Gastrocnemius medialis (tissue), 4 donors: Measurements from ENCODE around the gene LRMDA. TPM values are rescaled to one million over a fixed set of nuclear protein-coding genes. Genes with fewer than 3 reads are reported as not detected.

ENCODE experiments used
- ATAC-seq, 2 donors: fragments of 150-250 bp; one replicate each; pipeline ENCODE4 v1.9.1; 2016
- DNase-seq, 2 donors: peaks; one replicate each; pipeline ENCODE4 v3.0.0-alpha.2; 2019
- H3K27ac ChIP-seq, 4 donors: fragments of 200-600 bp; sonication (generic); 1 replicate in 1 of 4; 2 replicates in 3 of 4; pipeline ENCODE4 v1.5.1; 2016 to 2018; ENCODE audit warnings: mild to moderate bottlenecking in 2 of 4, moderate library complexity in 1 of 4
- H3K27me3 ChIP-seq, 3 donors: fragments of 200-600 bp; sonication (generic) in 2 of 3; 1 replicate in 1 of 3; 2 replicates in 2 of 3; pipeline versions ENCODE4 v1.5.1 to v1.6.0; 2016 to 2019; ENCODE audit warnings: mild to moderate bottlenecking in 1 of 3, moderate library complexity in 1 of 3
- H3K36me3 ChIP-seq, 2 donors: fragments of 200-600 bp; sonication (generic) in 1 of 2; one replicate each; pipeline ENCODE4 v1.5.1; 2017 to 2018
- H3K4me1 ChIP-seq, 2 donors: fragments of 200-600 bp; sonication (generic) in 1 of 2; one replicate each; pipeline ENCODE4 v1.5.1; 2016 to 2017; ENCODE audit warnings: mild to moderate bottlenecking in 2 of 2
- H3K4me3 ChIP-seq, 4 donors: fragments of 200-600 bp; sonication (generic) in 3 of 4; 1 replicate in 1 of 4; 2 replicates in 3 of 4; pipeline ENCODE4 v1.5.1; 2016 to 2019; ENCODE audit warnings: mild to moderate bottlenecking in 2 of 4
- H3K9me3 ChIP-seq, 3 donors: fragments of 200-600 bp; sonication (generic) in 2 of 3; 1 replicate in 1 of 3; 2 replicates in 2 of 3; pipeline ENCODE4 v1.5.1; 2016 to 2019
- POLR2A ChIP-seq, 2 donors: fragments of 450-650 bp; IDR thresholded peaks; one replicate each; pipeline ENCODE4 v1.6.1; 2017; ENCODE audit warnings: antibody characterized with exemption in 2 of 2, mild to moderate bottlenecking in 2 of 2, moderate library complexity in 2 of 2
- in situ Hi-C, 4 donors: fragments of 200-750 bp; cut with MboI; loops; one replicate each; pipeline versions ENCODE4 v1.15.0 to v1.8.0; 2017; ENCODE audit warnings: low sequenced_read_pairs in 4 of 4
- intact Hi-C: fragments of 100-400 bp; cut with DNase I; formaldehyde crosslinking; loops from one replicate; pipeline ENCODE4 v1.15.1; 2023; ENCODE audit warnings: low total_unique reads
- total RNA-seq, 4 donors: library from RNA; depleted of rRNA; stranded (reverse); fragments of >200 nt; gene quantifications; one replicate each; pipeline versions ENCODE4 v1.1.0 to v1.2.3, GENCODE V29; 2016
- TF ChIP-seq, protein P1 (sequence below), 5 experiments: fragments of 450-650 bp in 3 of 5; fragments of 200-600 bp in 2 of 5; sonication (generic) in 2 of 5; IDR thresholded peaks in 4 of 5; conservative IDR thresholded peaks in 1 of 5; 1 replicate in 4 of 5; 2 replicates in 1 of 5; pipeline ENCODE4 v1.5.1; 2016 to 2019; ENCODE audit warnings: antibody characterized with exemption in 5 of 5, mild to moderate bottlenecking in 3 of 5, moderate library complexity in 3 of 5

Gene LRMDA
- total RNA-seq, 4 donors from 2014 or later, result 0.80 to 4.5 (median 1.4) TPM

DNA sequence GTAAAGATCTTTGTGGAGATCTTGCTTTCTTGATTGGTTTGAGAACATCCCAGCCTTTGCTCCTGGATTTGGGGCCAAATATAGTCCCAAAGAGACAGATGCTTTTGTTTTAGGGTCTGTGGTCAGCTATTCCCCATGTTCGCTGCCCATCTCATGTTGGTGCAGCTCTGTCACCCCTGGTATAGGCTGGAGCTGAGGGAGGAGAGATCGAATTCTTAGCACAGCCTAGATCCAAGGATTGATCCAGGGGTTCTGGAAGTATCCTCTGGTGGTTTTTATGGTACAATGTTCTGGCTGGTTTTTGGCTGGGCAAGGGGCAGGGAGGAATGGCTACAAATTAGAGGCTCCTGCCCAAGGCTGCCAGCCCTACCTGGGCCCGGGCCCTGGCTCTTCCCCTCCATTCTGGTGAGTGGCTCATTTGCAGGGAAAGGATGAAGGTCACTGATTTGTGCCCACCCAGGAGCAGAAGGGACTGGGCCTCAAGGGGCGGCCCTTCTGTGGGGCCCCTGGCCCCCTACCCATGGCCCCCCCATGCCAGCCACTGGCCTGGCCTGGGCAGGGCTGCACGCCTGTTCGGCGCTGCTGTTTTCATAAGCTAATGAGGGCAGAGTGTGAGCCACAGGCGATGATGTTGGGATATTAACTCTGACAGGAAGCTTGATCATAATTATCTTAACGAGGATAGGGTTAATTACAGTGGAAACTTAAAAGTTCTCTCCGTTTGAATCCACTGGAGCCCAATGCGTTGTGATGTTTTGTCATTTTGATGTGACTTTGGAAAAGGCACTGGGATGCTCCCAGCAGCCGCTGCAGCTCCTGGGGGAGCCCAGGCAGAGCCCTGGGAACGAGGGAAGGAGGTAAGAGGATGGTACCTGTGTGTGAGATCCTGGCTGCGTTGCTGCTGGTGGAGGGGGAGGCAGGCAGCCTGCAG lies 600.6 kb downstream of the LRMDA start:
- intact Hi-C loops (no loop called here), in situ Hi-C loops (loop anchor here (10.0 to 25.0 kb wide), 2 partner anchors 637 to 645 kb away; no protein-coding TSS in a partner anchor)
- no peaks in the 10 kb centered on the region for H3K36me3 ChIP-seq

DNA sequence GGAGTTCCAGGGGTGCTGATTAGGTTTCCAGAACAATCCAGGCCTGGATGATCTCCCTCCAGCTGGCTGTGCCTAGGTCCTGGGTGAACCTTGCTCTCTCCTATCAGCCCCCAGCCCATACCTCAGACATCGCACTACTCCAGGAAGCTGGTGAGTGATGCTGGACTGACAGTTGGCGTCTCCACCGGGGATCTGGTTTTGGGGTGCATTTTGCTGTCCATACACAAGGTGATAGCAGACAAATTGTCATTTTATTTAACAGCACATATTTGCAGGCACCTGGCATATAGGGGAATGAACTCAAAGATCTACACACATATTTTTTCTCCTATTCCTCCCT lies 601.2 kb downstream of the LRMDA start:
- H3K4me1 ChIP-seq, result peaks cover 6 to 20% of the 10 kb centered on the region in 2 donors
- in situ Hi-C loops, result loop anchor here (10.0 to 25.0 kb wide), 2 partner anchors 638 to 645 kb away; no protein-coding TSS in a partner anchor
- H3K27ac ChIP-seq, result no peak overlapping the region
- no peaks in the 10 kb centered on the region for H3K27me3 ChIP-seq
- no peak overlapping the region for H3K4me3 ChIP-seq
- no peaks in the 10 kb centered on the region for H3K9me3 ChIP-seq
- no peak for ATAC-seq
- no peak for DNase-seq
- TF ChIP-seq POLR2A (IDR thresholded peaks at IDR 0.05), result no peak
- TF ChIP-seq, protein P1, sequence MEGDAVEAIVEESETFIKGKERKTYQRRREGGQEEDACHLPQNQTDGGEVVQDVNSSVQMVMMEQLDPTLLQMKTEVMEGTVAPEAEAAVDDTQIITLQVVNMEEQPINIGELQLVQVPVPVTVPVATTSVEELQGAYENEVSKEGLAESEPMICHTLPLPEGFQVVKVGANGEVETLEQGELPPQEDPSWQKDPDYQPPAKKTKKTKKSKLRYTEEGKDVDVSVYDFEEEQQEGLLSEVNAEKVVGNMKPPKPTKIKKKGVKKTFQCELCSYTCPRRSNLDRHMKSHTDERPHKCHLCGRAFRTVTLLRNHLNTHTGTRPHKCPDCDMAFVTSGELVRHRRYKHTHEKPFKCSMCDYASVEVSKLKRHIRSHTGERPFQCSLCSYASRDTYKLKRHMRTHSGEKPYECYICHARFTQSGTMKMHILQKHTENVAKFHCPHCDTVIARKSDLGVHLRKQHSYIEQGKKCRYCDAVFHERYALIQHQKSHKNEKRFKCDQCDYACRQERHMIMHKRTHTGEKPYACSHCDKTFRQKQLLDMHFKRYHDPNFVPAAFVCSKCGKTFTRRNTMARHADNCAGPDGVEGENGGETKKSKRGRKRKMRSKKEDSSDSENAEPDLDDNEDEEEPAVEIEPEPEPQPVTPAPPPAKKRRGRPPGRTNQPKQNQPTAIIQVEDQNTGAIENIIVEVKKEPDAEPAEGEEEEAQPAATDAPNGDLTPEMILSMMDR (IDR thresholded peaks at IDR 0.05 in 4 of 5, conservative IDR thresholded peaks at IDR 0.05 in 1 of 5), result no peak
- intact Hi-C loops, result no loop called here
- no peaks in the 10 kb centered on the region for H3K36me3 ChIP-seq

More for the DNA sequence above, 600.6 kb downstream of the LRMDA start:
- Histone ChIP-seq H3K4me1 (peaks cover 6 to 20% of the 10 kb centered on the region in 2 donors), H3K27ac (no peak overlapping the region), H3K4me3 (no peak overlapping the region), H3K27me3 (no peaks in the 10 kb centered on the region), H3K9me3 (no peaks in the 10 kb centered on the region)
- ATAC-seq, result no peak
- no peak for TF ChIP-seq POLR2A (IDR thresholded peaks at IDR 0.05)
- TF ChIP-seq, protein P1 (IDR thresholded peaks at IDR 0.05 in 4 of 5, conservative IDR thresholded peaks at IDR 0.05 in 1 of 5), result no peak
- DNase-seq, result no peak

DNA sequence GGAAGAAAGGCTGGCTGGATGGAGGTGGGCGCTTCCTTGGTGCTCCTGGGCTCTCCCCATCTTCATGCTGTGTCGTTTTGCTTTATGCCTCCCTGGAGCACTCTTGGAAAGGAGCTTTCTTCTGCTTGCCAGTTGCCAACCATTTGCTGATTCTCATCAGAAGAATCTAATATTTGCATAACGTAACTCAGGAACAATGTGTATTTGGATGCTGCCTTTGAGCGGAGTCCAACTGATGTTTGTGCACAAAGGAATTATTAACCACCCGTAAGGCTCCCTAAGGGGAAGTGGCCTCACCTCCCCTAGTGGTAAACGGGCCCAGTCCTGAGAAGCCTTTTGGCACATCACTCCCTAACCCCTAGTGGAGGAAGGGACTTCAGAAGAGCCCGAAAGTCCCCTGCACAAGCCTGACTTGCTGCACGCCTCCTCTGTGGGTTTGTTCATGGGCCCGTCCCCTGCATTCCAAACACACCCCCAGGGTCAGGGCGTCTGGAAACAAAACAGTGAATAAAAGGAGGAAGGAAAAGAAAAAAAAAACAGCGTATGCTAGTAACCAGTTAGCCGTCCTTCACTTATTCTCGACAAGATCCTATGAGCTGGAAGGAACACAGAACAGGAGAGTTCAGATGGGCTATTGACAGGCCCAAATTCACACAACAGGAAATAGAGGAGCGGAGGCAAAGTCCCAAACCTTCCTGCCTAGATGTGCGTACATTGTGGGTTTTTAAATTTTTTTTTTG lies 602.2 kb downstream of the LRMDA start:
- Histone ChIP-seq H3K27ac (no peak overlapping the region), H3K36me3 (no peaks in the 10 kb centered on the region), H3K9me3 (no peaks in the 10 kb centered on the region), H3K4me3 (no peak overlapping the region), H3K27me3 (no peaks in the 10 kb centered on the region), H3K4me1 (peaks cover 6 to 20% of the 10 kb centered on the region in 2 donors)
- no peak for DNase-seq
- intact Hi-C loops (no loop called here), in situ Hi-C loops (loop anchor here (10.0 to 25.0 kb wide), 2 partner anchors 639 to 646 kb away; no protein-coding TSS in a partner anchor)
- ATAC-seq, result no peak
- TF ChIP-seq, protein P1 (IDR thresholded peaks at IDR 0.05 in 4 of 5, conservative IDR thresholded peaks at IDR 0.05 in 1 of 5), result no peak
- TF ChIP-seq POLR2A (IDR thresholded peaks at IDR 0.05), result no peak

DNA sequence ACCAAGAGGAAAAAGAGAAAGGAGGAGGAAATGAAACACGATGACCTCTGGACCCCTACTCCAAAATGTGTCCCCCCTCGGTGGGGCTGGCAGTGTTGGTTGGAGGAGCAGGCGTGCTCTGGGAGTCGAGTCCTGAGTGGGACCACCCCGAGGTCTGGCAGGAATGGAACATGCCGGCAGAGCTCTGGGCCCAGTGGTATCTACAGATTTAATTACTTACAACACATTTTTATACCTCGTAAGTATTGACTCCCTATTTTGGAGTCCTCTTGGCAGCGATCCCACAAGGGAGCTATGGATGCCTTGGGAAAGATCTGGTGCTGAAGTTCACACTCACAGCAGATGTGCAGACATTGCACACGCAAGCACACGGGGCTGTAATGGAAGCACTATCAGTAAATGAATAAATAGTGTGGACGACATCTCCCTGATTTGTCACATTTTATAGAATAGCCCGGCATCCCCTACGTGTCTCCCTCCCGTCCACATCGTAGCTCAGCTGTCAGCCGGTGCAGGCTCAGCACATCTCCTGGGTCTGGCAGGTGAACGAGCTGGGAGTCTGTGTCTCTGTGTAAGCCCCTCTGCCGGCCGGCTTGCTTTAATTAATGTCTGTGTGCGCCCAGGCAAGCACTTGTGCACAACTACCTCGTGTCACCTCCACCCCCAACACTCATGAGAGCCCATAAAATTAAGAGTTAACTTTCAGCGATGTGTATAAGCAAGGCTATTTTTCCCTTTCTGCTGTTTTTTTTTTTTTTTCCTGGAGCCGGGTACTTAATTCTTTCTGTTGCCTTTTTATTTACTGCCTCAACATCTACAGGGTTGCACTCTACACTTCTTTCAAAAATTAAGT lies 603.2 kb downstream of the LRMDA start:
- ATAC-seq (no peak), DNase-seq (no peak)
- intact Hi-C loops, result no loop called here
- no peaks in the 10 kb centered on the region for H3K36me3 ChIP-seq
- no peaks in the 10 kb centered on the region for H3K27me3 ChIP-seq
- in situ Hi-C loops, result loop anchor here (10.0 to 25.0 kb wide), 2 partner anchors 640 to 647 kb away; no protein-coding TSS in a partner anchor
- peaks cover 6 to 20% of the 10 kb centered on the region in 2 donors for H3K4me1 ChIP-seq
- H3K9me3 ChIP-seq, result no peaks in the 10 kb centered on the region
- no peak overlapping the region for H3K4me3 ChIP-seq
- H3K27ac ChIP-seq, result no peak overlapping the region
- no peak for TF ChIP-seq POLR2A (IDR thresholded peaks at IDR 0.05)
- TF ChIP-seq, protein P1 (IDR thresholded peaks at IDR 0.05 in 4 of 5, conservative IDR thresholded peaks at IDR 0.05 in 1 of 5), result no peak
